ENCODE results near the gene SLC2A10.

Gene SLC2A10

DNA sequence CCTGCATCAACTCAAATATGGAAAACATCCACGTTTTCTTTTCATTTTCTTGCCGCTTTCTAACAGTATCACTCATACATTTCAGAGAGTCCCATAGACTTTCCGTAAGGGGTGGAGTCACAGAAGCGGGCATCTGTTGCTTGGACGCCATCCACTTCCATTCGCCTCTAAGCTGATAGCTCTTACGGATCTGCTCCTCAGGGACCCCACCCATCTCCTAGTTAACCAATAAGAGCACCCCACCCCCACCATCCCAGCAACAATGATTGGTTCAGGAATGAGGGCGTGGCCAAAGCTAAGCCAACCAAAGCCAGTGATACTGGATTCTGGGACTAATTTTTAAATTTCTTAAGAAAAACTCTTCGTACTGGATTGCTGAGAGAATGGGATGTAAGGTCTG is 42.4 kb downstream of the SLC2A10 start:
- H3K4me3 ChIP-seq (ENCODE audit: low read depth, low read length), result no peak overlapping the region
- TF ChIP-seq, protein P1, sequence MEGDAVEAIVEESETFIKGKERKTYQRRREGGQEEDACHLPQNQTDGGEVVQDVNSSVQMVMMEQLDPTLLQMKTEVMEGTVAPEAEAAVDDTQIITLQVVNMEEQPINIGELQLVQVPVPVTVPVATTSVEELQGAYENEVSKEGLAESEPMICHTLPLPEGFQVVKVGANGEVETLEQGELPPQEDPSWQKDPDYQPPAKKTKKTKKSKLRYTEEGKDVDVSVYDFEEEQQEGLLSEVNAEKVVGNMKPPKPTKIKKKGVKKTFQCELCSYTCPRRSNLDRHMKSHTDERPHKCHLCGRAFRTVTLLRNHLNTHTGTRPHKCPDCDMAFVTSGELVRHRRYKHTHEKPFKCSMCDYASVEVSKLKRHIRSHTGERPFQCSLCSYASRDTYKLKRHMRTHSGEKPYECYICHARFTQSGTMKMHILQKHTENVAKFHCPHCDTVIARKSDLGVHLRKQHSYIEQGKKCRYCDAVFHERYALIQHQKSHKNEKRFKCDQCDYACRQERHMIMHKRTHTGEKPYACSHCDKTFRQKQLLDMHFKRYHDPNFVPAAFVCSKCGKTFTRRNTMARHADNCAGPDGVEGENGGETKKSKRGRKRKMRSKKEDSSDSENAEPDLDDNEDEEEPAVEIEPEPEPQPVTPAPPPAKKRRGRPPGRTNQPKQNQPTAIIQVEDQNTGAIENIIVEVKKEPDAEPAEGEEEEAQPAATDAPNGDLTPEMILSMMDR (IDR thresholded peaks at IDR 0.05; ENCODE audit: low read depth, low read length, missing control alignments), result no peak
- DNase-seq (ENCODE audit: low read depth), result no peak
- in situ Hi-C loops (cut with HindIII; ENCODE audit: low sequenced_read_pairs), result no loop called here

GRCh38 chr20:46752728-46753127 is 43.3 kb downstream of the SLC2A10 start:
- TF ChIP-seq, protein P1 (IDR thresholded peaks at IDR 0.05; ENCODE audit: low read depth, low read length, missing control alignments), result peak; percentile 76
- in situ Hi-C loops (cut with HindIII; ENCODE audit: low sequenced_read_pairs), result no loop called here
- no peak overlapping the region for H3K4me3 ChIP-seq (ENCODE audit: low read depth, low read length)
- DNase-seq (ENCODE audit: low read depth), result peak; percentile 43

- in situ Hi-C loops (cut with HindIII; ENCODE audit: low sequenced_read_pairs), result no loop called here
- H3K4me3 ChIP-seq (ENCODE audit: low read depth, low read length), result no peak overlapping the region
- TF ChIP-seq, protein P1 (IDR thresholded peaks at IDR 0.05; ENCODE audit: low read depth, low read length, missing control alignments), result no peak
- DNase-seq (ENCODE audit: low read depth), result no peak
Measured at GRCh38 chr20:46755483-46756413, 46.3 kb downstream of the SLC2A10 start.

GRCh38 chr20:46756419-46756818 is 47.0 kb downstream of the SLC2A10 start:
- no peak overlapping the region for H3K4me3 ChIP-seq (ENCODE audit: low read depth, low read length)
- TF ChIP-seq, protein P1 (IDR thresholded peaks at IDR 0.05; ENCODE audit: low read depth, low read length, missing control alignments), result no peak
- no peak for DNase-seq (ENCODE audit: low read depth)
- in situ Hi-C loops (cut with HindIII; ENCODE audit: low sequenced_read_pairs), result no loop called here

GRCh38 chr20:46757135-46757534 is 47.7 kb downstream of the SLC2A10 start:
- TF ChIP-seq, protein P1 (IDR thresholded peaks at IDR 0.05; ENCODE audit: low read depth, low read length, missing control alignments), result no peak
- in situ Hi-C loops (cut with HindIII; ENCODE audit: low sequenced_read_pairs), result no loop called here
- no peak overlapping the region for H3K4me3 ChIP-seq (ENCODE audit: low read depth, low read length)
- no peak for DNase-seq (ENCODE audit: low read depth)

- TF ChIP-seq, protein P1 (IDR thresholded peaks at IDR 0.05; ENCODE audit: low read depth, low read length, missing control alignments), result peak; percentile 99
- in situ Hi-C loops (cut with HindIII; ENCODE audit: low sequenced_read_pairs), result no loop called here
- no peak overlapping the region for H3K4me3 ChIP-seq (ENCODE audit: low read depth, low read length)
- DNase-seq (ENCODE audit: low read depth), result peak; percentile 34
Measured at GRCh38 chr20:46757754-46758678, 48.6 kb downstream of the SLC2A10 start.

Data from astrocyte of the cerebellum (primary cell).